GM12891 (cell line): ENCODE results near the gene MXI1.
"Not testable (repeated sequence)": the region's sequence is repeated elsewhere in the genome, so short reads cannot be mapped to it uniquely, and the experiment has no call there.

Source experiments
- POLR2A ChIP-seq: IDR thresholded peaks from 2 replicates; pipeline ENCODE4 v1.6.1; 2011; ENCODE audit warnings: low read depth, low read length, control low read depth
- POLR2AphosphoS5 ChIP-seq: IDR thresholded peaks from 2 replicates; pipeline ENCODE4 v1.6.1; 2011; ENCODE audit warnings: low read depth, low read length, control low read depth

DNA sequence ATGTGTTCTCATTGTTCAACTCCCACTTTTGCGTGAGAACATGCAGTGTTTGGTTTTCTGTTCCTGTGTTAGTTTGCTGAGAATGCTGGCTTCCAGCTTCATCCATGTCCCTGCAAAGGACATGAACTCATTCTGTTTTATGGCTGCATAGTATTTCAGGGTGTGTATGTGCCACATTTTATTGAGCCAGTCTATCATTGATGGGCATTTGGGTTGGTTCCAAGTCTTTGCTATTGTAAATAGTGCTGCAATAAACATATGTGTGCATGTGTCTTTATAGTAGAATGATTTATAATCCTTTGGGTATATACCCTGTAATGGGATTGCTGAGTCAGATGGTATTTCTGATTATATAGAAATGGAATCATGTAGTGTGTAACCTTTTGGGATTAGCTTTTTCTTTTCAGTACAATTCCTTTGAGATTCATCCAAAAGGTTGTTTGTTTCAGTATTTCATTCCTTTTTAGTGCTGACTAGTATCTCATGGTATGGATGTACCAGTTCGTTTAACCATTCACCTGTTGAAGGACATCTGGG is 21.7 kb upstream of the MXI1 start:
- TF ChIP-seq POLR2A, POLR2AphosphoS5: not testable (repeated sequence)
